ENCODE data around the gene S1PR5.
A peak's percentile ranks its signal among the peaks of the same experiment; 100 is the strongest.
"Not testable (repeated sequence)": the region's sequence is repeated elsewhere in the genome, so short reads cannot be mapped to it uniquely, and the experiment has no call there.

The S1PR5 gene

DNA sequence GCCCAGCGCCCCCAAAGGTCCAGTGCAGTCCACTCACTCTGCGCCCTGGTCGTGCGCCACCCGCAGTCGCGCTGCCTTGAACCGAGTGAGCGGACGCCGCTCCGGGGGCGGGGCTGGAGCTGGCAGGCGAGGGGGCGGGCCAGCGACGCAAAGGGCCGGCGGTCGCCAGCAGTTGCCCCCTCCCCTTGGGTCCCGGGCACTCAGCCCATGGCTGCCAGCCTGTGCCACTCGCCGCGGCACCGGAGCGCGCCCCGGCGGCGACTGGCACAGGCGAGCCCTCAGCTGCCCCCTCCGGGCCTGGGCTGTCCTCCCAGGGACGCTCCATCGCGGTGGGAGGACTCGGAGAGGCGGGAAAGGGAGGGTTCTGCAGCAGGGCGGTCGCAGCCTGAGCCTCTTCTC is at the start of gene S1PR5:
TSS of gene S1PR5 (minus strand) at position 87 of the 399 bp plus-strand sequence. CDS start 2,436 bp downstream, outside the sequence.
- DNase-seq: no peak

GRCh38 chr19:10566658-10567410 is 49.6 kb upstream of the S1PR5 start:
- DNase-seq: no peak

GRCh38 chr19:10566408-10566657 is 49.1 kb upstream of the S1PR5 start:
- no peak for DNase-seq

DNA sequence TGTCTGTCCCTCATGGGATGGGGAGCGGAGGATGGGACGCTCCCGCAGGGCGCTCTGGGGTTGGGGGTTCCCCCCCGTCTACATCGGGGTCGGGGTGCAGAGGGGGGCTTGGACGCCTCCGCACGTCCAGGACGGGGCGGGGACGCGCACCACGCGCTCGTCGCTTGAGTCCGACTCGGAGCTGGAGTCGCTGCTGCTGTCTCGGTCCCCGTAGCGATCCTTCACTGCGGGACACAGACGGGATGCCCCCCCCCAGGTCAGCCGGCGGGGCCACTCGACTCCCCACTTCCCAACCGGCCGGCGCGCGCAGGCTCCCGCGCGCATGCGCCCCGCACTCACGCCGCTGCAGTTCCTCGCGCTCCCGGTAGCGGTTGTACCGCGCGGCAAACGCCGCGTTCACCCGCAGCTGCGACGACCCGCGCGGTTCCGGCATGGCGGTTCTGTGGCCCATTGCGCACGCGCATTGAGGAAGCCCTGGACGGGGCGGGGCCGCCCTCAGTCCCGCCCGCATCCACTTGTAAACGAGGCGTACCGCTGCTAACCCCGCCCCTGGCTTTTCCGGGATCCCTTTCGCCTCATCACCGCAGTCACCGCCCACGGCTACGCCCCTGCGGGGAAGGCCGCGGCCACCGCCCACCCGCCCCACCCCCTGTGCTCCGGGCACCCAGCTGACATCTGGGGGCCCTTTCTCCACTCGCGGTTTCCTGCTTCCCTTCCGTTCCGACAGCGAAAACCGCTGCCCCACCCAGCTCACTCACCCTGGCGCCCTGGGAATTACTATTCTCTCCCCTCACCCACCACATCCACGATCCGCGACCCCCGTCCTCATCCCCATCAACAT is 48.5 kb upstream of the S1PR5 start, which contains the start of gene KRI1:
TSS of gene KRI1 (minus strand) at position 444 of the 841 bp plus-strand sequence. CDS start at position 433, 11 bp downstream.
- peak; percentile 81 for DNase-seq

GRCh38 chr19:10565028-10565566 is 47.9 kb upstream of the S1PR5 start:
- no peak for DNase-seq

- no peak for DNase-seq
Measured at GRCh38 chr19:10562609-10563008, 45.4 kb upstream of the S1PR5 start.

- no peak for DNase-seq
Measured at GRCh38 chr19:10560154-10560553, 42.9 kb upstream of the S1PR5 start.

DNA sequence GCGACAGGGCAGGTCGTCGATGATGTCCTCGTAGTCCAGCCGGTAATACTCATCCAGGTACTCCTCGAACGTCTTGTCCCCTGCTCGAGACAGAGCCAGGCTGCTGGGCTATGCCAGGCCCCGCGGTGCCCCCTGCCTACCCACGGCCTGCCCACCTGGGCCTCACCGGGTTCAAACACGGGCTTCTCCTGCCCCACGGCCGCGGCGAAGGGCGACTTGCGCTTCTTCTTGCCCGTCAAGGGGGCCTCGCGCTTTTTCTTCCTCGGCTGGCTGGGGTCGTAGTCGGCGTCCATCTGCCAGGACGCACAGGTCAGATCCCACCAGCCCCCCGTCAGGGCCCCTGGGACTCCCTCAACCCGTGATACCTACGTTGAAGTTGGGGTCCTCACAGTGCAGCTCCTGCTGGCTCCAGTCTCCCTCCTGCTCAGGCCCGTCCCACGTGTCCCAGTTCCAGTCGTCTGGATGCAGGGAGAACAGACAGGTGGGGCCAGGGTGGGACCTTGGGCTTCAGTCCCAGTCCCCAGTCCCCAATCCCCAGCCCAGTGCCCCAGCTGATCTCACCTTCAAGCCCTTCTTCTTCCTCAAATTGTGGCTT is 40.5 kb upstream of the S1PR5 start:
- DNase-seq: no peak

DNA sequence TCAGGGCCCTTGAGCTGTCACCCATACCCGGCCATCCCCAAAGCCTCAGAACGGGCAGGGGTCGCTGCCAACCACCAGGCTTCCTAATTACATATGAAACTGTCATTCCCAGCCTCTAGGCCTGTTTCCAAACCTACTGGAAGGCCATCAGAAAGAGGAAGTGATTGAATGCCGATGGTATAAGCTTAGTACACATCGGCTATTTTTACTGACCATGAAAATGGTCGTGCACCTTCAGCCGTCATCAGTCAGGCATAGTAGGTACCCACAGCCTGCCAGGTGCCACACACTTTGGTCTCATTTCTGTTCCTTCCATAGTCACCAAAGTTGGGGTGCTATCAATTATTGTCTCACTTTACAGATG is 38.3 kb upstream of the S1PR5 start:
- DNase-seq: no peak

GRCh38 chr19:10554760-10555609 is 37.7 kb upstream of the S1PR5 start:
- no peak for DNase-seq

GRCh38 chr19:10553943-10554381 is 36.7 kb upstream of the S1PR5 start:
- DNase-seq: no peak

- no peak for DNase-seq
Measured at GRCh38 chr19:10553087-10553667, 35.9 kb upstream of the S1PR5 start.

- DNase-seq: no peak
Measured at GRCh38 chr19:10552510-10553053, 35.3 kb upstream of the S1PR5 start.

- DNase-seq: no peak
Measured at GRCh38 chr19:10551698-10552301, 34.6 kb upstream of the S1PR5 start.

- DNase-seq: not testable (repeated sequence)
Measured at GRCh38 chr19:10551006-10551405, 33.8 kb upstream of the S1PR5 start.

- DNase-seq: no peak
Measured at GRCh38 chr19:10550336-10550735, 33.1 kb upstream of the S1PR5 start.

GRCh38 chr19:10549733-10550132 is 32.5 kb upstream of the S1PR5 start:
- DNase-seq: no peak

GRCh38 chr19:10548746-10549276 is 31.6 kb upstream of the S1PR5 start:
- DNase-seq: no peak

DNA sequence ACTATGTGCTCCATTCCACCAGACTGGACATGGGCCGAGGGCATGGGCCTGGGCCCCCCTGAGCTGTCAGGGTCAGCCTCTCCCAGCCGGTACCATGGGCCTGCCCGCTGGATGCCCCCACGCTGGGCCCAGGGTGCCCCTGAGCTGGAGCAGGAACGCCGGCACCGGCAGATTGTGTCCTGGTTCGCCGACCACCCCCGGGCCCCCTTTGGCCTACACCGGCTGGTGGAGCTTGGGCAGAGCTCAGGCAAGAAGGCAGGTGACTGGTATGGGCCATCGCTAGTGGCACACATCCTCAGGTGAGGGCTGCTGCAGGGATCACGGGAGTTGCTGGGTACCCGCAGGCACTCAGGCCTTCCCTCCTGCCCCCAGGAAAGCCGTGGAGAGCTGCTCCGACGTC is 29.6 kb upstream of the S1PR5 start:
- DNase-seq: no peak

DNA sequence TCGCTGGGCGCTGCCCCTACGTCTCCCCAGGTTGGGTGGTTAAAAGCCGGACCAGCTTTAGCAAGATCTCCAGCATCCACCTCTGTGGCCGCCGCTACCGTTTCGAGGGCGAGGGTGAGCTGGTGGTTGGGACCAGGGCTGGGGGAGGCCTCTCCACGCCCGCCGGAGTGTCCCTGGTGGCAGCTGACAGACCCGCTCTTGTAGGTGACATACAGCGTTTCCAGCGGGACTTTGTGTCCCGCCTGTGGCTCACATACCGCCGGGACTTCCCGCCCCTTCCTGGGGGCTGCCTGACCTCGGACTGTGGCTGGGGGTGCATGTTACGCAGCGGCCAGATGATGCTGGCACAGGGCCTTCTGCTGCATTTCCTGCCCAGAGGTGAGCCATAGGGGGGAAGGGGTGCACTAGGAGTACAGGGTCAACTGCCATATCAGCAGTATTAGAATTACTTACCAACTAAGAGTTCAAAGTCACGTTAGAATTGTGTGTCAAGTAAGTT is 27.6 kb upstream of the S1PR5 start:
- DNase-seq: no peak

DNA sequence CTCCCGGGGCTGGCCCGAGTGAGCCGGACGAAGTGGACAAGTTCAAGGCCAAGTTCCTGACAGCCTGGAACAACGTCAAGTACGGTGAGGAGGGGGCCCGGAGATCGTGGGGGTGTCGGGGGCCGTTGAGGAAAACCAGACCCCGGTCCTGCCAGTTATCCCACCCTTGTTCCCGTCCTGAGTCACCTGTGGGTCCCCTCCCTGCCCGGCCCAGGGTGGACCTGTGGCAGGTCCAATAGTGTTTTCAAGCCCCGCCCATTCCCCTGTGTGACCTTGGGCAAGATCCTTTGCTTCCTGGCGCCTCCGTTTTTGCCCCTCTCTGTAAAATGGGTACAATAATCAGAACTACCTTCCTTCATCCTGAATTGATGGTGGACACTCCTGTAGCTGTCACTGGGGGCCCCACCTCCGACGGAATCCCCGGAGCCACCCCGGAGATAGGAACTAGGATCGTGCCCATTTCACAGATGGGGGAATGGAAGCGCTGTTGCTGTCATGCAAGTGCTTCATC is 27.1 kb upstream of the S1PR5 start:
- no peak for DNase-seq
